Astrocyte (in vitro differentiated cells and primary cell): ENCODE measurements around the gene TEX2. TPM values are rescaled to one million over a fixed set of nuclear protein-coding genes. Genes with fewer than 3 reads are reported as not detected.

Source experiments
- DNase-seq: peaks from one replicate; pipeline ENCODE4 v3.0.0-alpha.2; 2010; ENCODE audit warnings: low read depth
- FAIRE-seq: peaks from 2 replicates; lab custom pipeline; 2011; peaks lifted over from hg19 to GRCh38; lab: Jason Lieb, UNC
- H2AFZ ChIP-seq: 2 replicates; pipeline ENCODE4 v1.6.0; 2012; ENCODE audit warnings: low read depth, low read length, inconsistent platforms
- H3K27ac ChIP-seq: 2 replicates; pipeline ENCODE4 v1.5.1; 2011; ENCODE audit warnings: low read depth, low read length, inconsistent platforms
- H3K27me3 ChIP-seq: 2 replicates; pipeline ENCODE4 v1.6.0; 2011; ENCODE audit warnings: low read length, inconsistent platforms; ENCODE audit not compliant: insufficient read depth
- H3K36me3 ChIP-seq: 2 replicates; pipeline ENCODE4 v1.5.1; 2011; ENCODE audit warnings: low read length, inconsistent platforms; ENCODE audit not compliant: insufficient read depth
- H3K4me1 ChIP-seq: 2 replicates; pipeline ENCODE4 v1.5.1; 2011; ENCODE audit warnings: low read length, inconsistent platforms; ENCODE audit not compliant: insufficient read depth
- H3K4me2 ChIP-seq: 2 replicates; pipeline ENCODE4 v1.6.0; 2012; ENCODE audit warnings: low read length, inconsistent platforms
- H3K4me3 ChIP-seq: 2 replicates; pipeline ENCODE4 v1.5.1; 2011; ENCODE audit warnings: low read depth, mild to moderate bottlenecking, low read length, inconsistent platforms; ENCODE audit not compliant: insufficient read depth
- H3K79me2 ChIP-seq: 2 replicates; pipeline ENCODE4 v1.6.0; 2012; ENCODE audit warnings: mild to moderate bottlenecking, low read length, inconsistent platforms; ENCODE audit not compliant: insufficient read depth
- H3K9ac ChIP-seq: 2 replicates; pipeline ENCODE4 v1.6.0; 2012; ENCODE audit warnings: mild to moderate bottlenecking, low read length, inconsistent platforms
- H3K9me3 ChIP-seq: 2 replicates; pipeline ENCODE4 v1.5.1; 2012; ENCODE audit warnings: low read depth, mild to moderate bottlenecking, low read length, inconsistent platforms; ENCODE audit not compliant: insufficient read depth
- H4K20me1 ChIP-seq: 2 replicates; pipeline ENCODE4 v1.6.0; 2012; ENCODE audit warnings: low read length, inconsistent platforms; ENCODE audit not compliant: insufficient read depth
- H3K27ac Mint-ChIP-seq: one replicate; pipeline ENCODE4 v1.8.0; 2021; ENCODE audit warnings: mild to moderate bottlenecking, mixed read lengths; ENCODE audit not compliant: unreplicated experiment
- H3K27me3 Mint-ChIP-seq: one replicate; pipeline ENCODE4 v1.8.0; 2021; ENCODE audit warnings: low read depth, mixed read lengths; ENCODE audit not compliant: unreplicated experiment
- H3K36me3 Mint-ChIP-seq: one replicate; pipeline ENCODE4 v1.8.0; 2021; ENCODE audit warnings: low read depth, mixed read lengths; ENCODE audit not compliant: unreplicated experiment
- H3K4me1 Mint-ChIP-seq: one replicate; pipeline ENCODE4 v1.8.0; 2021; ENCODE audit warnings: low read depth, mixed read lengths; ENCODE audit not compliant: unreplicated experiment
- H3K4me3 Mint-ChIP-seq: one replicate; pipeline ENCODE4 v1.8.0; 2021; ENCODE audit warnings: mild to moderate bottlenecking, moderate library complexity, mixed read lengths; ENCODE audit not compliant: unreplicated experiment
- H3K9me3 Mint-ChIP-seq: one replicate; pipeline ENCODE4 v1.8.0; 2021; ENCODE audit warnings: mild to moderate bottlenecking, mixed read lengths; ENCODE audit not compliant: unreplicated experiment
- EZH2 ChIP-seq: IDR thresholded peaks from 2 replicates; pipeline ENCODE4 v1.6.1; 2012; ENCODE audit warnings: mild to moderate bottlenecking, low read length, inconsistent platforms; ENCODE audit not compliant: insufficient read depth
- total RNA-seq: library from RNA; stranded (reverse); gene quantifications from 2 replicates; pipeline ENCODE4 v1.2.1, GENCODE V29; 2021
- TF ChIP-seq, protein P1 (sequence below): IDR thresholded peaks from 2 replicates; pipeline ENCODE4 v1.5.1; 2011; ENCODE audit warnings: low read depth, mild to moderate bottlenecking, inconsistent platforms, low read length, moderate library complexity; ENCODE audit not compliant: insufficient read depth

TEX2 gene
- total RNA-seq, 1 donor from 2014 or later = 56.1 TPM

DNA sequence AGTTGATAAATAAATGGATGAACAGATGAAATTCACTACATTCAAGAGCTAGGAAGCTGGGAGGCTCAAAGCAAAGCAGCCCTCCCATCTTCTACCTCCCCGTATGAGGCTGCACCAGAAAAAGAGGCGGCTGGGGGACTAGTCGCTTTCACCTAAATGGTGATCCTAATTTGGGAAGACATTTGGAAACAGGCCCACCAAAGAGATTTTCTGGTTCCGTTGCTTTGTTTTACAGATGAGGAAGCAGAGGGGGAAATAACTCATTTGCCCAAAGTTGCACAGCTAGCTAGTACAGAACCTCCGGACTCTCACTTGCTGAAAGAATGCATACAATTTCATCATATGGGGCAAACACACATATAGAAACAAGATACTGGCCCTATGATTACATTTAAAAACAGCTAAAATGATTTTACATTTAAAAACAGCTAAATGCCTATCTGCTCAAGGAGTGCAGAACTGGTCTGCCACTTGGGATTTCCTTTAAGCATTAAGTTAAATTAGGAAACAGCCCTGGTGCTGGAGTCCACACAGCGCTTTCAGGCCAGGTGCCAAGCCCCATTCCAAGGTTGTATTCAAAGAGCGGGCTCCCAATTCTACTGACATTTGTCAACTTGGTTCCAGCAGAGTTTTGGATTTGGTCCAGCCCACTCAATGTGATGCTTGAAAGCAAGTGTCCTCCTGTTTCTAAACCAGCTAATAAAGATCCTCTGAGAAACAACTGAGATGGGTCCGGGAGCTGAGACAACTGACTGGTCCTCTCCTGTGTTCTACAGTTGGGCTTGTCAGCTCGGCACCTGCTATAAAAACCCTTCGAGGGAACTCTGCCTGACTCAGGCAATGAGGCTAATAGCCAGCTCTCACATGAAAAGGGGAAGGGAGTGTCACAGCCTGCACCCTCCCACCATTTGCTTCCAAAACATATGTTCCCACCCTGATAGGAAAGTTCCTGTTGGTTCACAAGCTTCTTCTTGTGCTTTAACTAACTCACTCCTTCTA, 144.8 kb downstream of the TEX2 start:
- Histone ChIP-seq H3K27ac (no peak overlapping the region), H2AFZ (no peak overlapping the region), H3K79me2 (peaks cover 4% of the 10 kb centered on the region), H3K27me3 (no peaks in the 10 kb centered on the region), H3K4me3 (no peak overlapping the region), H3K9me3 (no peaks in the 10 kb centered on the region), H3K4me1 (peaks cover 4% of the 10 kb centered on the region), H4K20me1 (peaks cover 45% of the 10 kb centered on the region), H3K36me3 (no peaks in the 10 kb centered on the region), H3K4me2 (no peak overlapping the region), H3K9ac (no peak overlapping the region)
- Mint-ChIP-seq H3K4me3 (no peak overlapping the region), H3K9me3 (peaks cover 4% of the 10 kb centered on the region), H3K27ac (no peak overlapping the region), H3K36me3 (peaks cover 10% of the 10 kb centered on the region), H3K4me1 (peaks cover 2% of the 10 kb centered on the region), H3K27me3 (no peaks in the 10 kb centered on the region)
- TF ChIP-seq, protein P1, sequence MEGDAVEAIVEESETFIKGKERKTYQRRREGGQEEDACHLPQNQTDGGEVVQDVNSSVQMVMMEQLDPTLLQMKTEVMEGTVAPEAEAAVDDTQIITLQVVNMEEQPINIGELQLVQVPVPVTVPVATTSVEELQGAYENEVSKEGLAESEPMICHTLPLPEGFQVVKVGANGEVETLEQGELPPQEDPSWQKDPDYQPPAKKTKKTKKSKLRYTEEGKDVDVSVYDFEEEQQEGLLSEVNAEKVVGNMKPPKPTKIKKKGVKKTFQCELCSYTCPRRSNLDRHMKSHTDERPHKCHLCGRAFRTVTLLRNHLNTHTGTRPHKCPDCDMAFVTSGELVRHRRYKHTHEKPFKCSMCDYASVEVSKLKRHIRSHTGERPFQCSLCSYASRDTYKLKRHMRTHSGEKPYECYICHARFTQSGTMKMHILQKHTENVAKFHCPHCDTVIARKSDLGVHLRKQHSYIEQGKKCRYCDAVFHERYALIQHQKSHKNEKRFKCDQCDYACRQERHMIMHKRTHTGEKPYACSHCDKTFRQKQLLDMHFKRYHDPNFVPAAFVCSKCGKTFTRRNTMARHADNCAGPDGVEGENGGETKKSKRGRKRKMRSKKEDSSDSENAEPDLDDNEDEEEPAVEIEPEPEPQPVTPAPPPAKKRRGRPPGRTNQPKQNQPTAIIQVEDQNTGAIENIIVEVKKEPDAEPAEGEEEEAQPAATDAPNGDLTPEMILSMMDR = no peak
- no peak for TF ChIP-seq EZH2
- no peak for DNase-seq
- FAIRE-seq = no peak

GRCh38 chr17:64115822-64116534, 147.1 kb downstream of the TEX2 start:
- no peaks in the 10 kb centered on the region for H3K27me3 Mint-ChIP-seq
- H3K36me3 Mint-ChIP-seq = peaks cover 6% of the 10 kb centered on the region
- H3K4me3 ChIP-seq = no peak overlapping the region
- H4K20me1 ChIP-seq = peaks cover 36% of the 10 kb centered on the region
- no peak overlapping the region for H3K9ac ChIP-seq
- peaks cover 2% of the 10 kb centered on the region for H3K4me1 Mint-ChIP-seq
- H2AFZ ChIP-seq = no peak overlapping the region
- H3K27ac ChIP-seq = no peak overlapping the region
- TF ChIP-seq, protein P1 = no peak
- no peak for TF ChIP-seq EZH2
- H3K4me3 Mint-ChIP-seq = no peak overlapping the region
- no peaks in the 10 kb centered on the region for H3K9me3 ChIP-seq
- peaks cover 2% of the 10 kb centered on the region for H3K79me2 ChIP-seq
- peaks cover 4% of the 10 kb centered on the region for H3K4me1 ChIP-seq
- H3K4me2 ChIP-seq = no peak overlapping the region
- FAIRE-seq (peak; percentile 17), DNase-seq (peak; percentile 89)
- peaks cover 4% of the 10 kb centered on the region for H3K9me3 Mint-ChIP-seq
- H3K36me3 ChIP-seq = no peaks in the 10 kb centered on the region
- no peaks in the 10 kb centered on the region for H3K27me3 ChIP-seq
- H3K27ac Mint-ChIP-seq = no peak overlapping the region
